Stimulated activated CD8-positive, alpha-beta memory T cell treated with anti-CD3 and anti-CD28 coated beads, Interleukin-12 subunit alpha, Interleukin-12 subunit beta, amount 100 ng/mL, for 24 hours (primary cell): ENCODE data around the gene ZNF343.
A peak's percentile ranks its signal among the peaks of the same experiment; 100 is the strongest.

ENCODE experiments used
- DNase-seq: peaks from one replicate; pipeline ENCODE4 v3.0.0-alpha.2; 2020; ENCODE audit errors: extremely low read depth

The ZNF343 gene

GRCh38 chr20:2473516-2473915 lies 35.2 kb downstream of the ZNF343 start:
- DNase-seq: no peak

GRCh38 chr20:2470423-2471193 lies 38.1 kb downstream of the ZNF343 start, which contains the start of gene SNRPB:
Gene SNRPB, minus strand, starts transcription at chr20:2470789. Its CDS starts 99 bp downstream, at chr20:2470690.
- peak; percentile 92 for DNase-seq

DNA sequence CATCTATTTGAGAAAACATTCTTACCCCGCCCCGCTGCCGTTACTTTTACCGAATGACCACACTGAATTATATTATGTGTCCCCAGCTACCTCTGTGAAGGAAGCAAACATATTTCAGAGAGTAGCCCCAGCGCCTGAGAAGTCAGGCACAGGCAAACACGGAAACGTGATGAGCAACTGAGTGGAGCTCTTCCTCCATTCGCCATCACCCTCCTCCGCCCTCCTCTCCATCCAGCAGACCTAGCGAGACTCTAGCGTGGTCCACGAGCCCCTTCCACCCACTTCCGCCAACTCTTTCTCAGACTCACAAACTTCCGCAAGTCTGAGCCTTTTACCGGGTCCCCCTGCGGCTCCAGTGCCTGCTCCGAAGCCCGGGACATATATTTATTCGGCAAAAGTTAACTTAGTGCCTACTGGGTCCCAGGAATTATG lies 38.7 kb downstream of the ZNF343 start:
- peak; percentile 7 for DNase-seq

- no peak for DNase-seq
These were observed 39.9 kb downstream of the ZNF343 start for GRCh38 chr20:2468581-2469407.

- DNase-seq: no peak
These were observed 41.3 kb downstream of the ZNF343 start for GRCh38 chr20:2467412-2467811.

GRCh38 chr20:2465100-2465499 lies 43.6 kb downstream of the ZNF343 start:
- no peak for DNase-seq

GRCh38 chr20:2463616-2464365 lies 44.9 kb downstream of the ZNF343 start:
- DNase-seq: no peak

GRCh38 chr20:2462484-2462883 lies 46.2 kb downstream of the ZNF343 start:
- DNase-seq: no peak

DNA sequence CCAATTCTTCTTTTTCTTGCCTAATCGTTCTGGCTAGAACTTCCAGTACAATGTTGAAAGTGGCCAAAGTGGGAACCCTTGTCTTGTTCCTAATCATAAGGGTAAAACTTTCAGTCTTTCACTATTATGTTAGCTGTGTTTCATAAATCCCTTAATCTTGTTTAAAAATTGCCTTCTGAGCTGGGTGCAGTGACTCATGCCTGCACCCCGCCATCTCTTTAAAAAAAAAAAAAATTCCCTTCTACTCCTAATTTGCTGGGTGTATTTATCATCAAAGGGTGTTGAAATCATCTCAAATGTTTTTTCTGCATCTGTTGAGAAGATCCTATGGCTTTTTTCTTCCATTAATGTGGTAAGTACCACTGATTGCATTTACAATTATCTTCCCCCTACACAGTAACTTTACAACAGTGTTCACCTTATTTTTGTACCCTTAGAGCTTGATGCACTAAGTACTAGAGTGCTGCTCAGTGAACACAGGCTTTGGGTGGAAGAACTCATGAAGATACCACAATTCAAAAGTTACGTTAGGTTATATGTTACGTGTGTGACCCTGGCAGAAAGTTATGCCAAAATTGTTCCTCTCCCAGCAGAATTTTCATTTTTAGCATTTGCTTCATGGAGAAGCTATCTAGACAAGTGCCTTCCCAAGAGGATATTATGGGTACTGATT lies 47.8 kb downstream of the ZNF343 start:
- no peak for DNase-seq

DNA sequence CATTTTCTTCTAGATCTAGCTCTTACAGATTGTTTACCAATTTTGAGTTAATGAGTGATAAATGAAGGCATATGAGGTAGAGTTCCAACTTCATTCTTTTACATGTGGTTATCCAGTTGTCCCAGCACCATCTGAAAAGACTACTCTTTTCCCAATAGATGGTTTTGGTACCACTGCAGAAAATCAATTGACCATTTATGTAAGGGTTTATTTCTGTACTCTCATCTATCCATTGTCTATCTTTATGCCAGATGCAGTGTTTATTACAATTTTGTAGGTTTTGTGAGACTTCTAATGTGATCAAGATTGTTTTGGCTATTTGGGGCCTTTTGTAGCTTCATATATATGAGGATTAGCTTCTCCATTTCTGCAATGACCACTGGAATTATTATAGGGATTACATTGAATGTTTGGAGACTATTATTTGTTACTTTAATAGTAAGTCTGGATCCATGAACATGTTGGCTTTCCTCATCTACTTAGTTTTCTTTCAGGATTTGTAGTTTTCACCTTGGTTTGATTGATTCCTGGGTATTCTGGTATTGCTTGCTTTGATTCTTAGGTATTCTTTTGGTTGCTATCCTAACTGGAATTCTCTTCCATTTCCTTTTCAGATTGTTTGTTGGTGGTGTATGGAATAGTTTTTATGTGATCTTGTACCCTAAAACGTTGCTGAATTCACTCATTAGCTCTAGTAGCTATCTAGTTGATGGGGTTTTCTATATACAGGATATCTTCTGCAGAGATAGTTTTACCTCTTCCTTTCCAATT lies 48.5 kb downstream of the ZNF343 start:
- no peak for DNase-seq

DNA sequence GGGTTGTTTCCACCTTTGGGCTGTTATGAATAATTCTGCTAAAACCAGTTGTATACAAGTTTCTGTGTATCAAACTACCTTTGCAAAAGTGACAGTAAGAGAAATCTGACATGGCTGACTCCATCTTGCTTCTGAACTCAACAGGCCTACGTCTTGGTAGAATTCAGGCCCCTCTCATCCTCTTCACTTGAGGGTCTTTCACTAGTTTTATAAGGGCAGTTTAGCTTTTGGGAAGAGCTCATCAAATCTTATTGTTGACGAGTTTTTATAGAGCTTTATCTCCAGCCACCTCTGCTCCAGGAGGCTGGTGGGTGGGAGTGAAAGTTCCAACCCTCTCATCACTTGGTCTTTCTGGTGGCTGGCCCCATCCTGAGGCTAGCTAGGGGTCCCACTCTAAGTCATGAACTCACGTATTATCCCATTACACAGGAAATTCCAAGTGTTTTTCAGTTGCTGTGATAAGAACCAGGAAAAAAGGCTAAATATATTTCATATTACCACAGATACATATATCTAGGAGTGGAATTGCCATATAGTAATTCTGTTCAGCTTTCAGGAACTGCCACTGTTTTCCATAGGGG lies 49.7 kb downstream of the ZNF343 start:
- DNase-seq: no peak

DNA sequence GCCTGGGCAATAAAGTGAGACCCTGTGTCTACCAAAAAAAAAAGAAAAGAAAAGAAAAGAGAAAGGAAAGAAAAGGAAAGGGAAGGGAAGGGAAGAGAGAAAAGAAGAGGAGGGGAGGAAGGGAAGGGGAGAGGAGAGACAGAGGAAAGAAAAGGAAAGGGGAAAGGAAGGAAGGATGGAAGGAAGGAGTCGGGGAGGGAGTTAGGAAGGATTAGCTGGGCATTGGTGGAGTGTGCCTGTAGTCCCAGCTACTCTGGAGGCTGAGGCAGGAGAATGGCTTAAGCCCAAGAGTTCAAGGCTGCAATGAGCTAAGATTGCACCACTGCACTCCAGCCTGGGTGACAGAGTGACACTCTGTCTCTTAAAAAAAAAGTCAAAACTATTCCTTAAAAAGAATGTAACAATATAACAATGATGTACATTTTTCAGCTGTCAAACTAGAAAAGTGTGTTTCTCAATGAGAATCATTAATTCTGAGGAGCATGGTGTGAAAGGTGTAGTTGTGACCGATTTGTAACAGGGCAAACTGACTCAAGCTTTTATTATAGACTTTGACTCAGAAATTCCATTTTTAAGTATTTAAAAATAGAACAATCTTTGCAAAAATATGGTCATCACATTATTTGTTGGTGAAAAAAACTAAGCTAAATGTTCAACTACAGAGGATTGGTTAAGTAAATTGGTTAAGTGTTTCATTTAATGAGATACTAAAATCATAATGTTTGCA lies 52.8 kb downstream of the ZNF343 start:
- DNase-seq: no peak

GRCh38 chr20:2453792-2454191 lies 54.9 kb downstream of the ZNF343 start:
- DNase-seq: no peak

- DNase-seq: peak; percentile 16
These were observed 56.6 kb downstream of the ZNF343 start for GRCh38 chr20:2451939-2452732.

- DNase-seq: no peak
These were observed 57.3 kb downstream of the ZNF343 start for GRCh38 chr20:2451422-2451821.

GRCh38 chr20:2449386-2449785 lies 59.3 kb downstream of the ZNF343 start:
- no peak for DNase-seq

DNA sequence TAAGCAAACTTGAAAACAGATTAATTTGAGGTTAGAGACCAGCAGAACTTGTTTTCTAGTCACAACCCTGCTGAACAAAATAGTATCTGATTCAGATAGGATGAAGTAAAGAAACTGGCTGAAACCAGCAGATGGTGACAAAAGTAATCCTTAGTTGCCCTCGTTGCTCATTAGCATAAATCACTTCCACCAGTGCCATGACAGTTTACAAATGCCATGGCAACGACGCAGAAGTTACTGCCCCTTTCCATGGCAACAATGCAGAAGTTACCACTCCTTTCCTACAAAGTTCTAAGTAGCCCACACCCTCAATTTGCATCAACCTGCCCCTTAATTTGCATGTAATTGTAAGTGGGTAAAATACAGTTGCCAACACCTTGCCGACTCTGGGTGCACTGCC lies 61.9 kb downstream of the ZNF343 start:
- no peak for DNase-seq
